Erythroblast (primary cell): ENCODE results near the gene PAFAH1B2.

Experiments used
- GATA1 ChIP-seq: IDR thresholded peaks from 2 replicates; pipeline ENCODE4 v1.6.1; 2011; ENCODE audit warnings: low read depth, mild to moderate bottlenecking, control low read depth, low read length, moderate library complexity
- POLR2A ChIP-seq: IDR thresholded peaks from 2 replicates; pipeline ENCODE4 v1.6.1; 2011; ENCODE audit warnings: mild to moderate bottlenecking, low read length

- TF ChIP-seq POLR2A, result no peak
- no peak for TF ChIP-seq GATA1
Measured at GRCh38 chr11:117217141-117218084, 73.3 kb downstream of the PAFAH1B2 start.
